ENCODE data around the gene GPR78.
"Not testable (repeated sequence)": the region's sequence is repeated elsewhere in the genome, so short reads cannot be mapped to it uniquely, and the experiment has no call there.

GPR78 gene

DNA sequence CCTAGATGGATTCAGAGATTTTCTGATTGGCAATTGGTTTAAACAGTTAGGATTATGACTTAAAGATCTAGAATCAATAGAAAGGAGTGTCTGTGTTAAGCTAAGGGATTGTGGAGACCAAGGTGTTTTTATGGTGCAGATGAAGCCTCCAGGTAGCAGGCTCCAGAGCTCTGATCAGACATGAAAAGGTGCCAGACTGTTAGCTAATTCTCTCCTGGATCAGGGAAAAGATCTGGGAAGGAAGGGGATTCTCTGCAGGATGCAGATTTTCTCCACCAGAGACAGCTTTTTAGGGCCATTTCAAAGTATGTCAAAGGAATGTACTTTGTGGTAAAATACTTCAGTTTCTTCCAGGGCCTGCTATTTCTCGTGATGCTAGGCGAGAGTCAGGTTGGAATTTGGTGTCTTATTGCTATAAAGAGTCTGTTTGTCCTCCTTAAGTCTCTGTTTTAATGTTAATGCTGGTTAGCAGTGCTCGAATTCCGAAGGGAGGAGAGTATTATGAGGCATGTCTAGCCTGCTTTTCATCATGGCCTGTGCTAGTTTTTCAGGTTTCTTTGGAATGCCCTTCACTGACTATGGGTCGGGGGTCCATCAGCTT, 12.0 kb upstream of the GPR78 start:
- DNase-seq = no peak

DNA sequence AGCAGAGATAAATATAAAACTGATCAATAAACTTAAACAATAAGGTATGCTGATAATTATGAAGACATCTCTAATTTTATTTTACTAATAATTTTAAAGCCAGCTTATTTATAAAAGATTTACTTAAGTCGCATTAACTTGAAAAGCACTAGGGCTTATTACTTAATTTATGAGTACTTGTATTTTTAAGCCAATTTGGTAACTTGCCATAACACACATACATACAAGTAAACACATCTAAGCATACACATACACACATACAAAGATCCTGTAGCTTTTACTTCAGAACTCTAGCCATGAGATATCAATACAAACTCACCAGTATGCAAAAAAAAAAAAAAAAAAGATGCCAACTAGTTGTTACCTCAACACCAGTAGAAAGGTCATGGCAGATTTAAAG, 10.0 kb upstream of the GPR78 start:
- DNase-seq = no peak

GRCh38 chr4:8571702-8572685, 8.2 kb upstream of the GPR78 start:
- no peak for DNase-seq

- DNase-seq = no peak
Observed at GRCh38 chr4:8573266-8573665, 6.9 kb upstream of the GPR78 start.

DNA sequence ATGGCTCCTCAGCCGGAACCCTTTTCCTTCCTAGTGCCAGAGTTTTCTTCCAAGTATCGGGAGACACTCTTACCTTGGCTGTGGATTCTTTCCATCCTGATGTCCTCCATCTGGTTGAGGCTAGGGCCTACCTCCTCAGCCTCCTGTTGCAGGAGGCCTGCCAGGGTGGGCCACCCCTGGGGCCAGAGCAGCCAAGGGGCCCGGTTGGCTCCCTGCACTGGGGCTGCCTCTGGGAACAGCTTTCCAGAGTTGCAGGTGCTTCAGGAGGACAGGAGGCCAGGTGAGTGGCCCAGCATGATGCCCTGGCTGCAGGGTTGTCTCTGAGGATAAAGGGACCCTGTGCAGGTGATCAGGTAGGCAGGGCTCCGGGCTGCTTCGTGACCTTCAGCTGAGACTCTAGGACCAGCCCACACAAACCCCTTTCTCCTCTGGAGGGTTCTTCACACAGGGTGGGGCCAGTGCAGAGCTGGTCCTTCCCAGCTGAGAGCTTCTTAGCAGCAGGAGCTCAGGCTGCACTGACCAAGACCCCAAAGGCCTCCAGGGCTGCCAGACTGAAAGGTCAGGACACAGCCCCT, 5.3 kb upstream of the GPR78 start:
- DNase-seq = no peak

DNA sequence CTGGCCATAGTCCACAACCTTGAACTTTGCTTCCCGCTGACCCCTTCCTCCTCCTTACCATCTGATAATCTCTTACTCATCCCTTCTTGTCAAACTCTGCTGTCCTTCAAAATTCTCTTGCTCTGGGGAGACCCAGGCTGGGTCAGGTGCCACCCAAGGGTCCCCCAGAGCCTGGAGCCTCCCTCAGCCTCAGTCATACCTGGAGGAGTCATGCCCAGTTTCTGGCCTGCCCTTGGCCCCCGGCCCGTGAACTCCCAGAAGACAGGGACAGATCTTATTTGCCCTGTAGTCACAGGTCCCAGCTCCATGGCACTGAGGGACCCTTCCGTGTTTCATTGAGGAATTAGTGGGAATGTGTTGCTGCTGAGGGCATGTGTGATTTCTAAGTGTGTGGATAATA, 4.7 kb upstream of the GPR78 start:
- DNase-seq = no peak

DNA sequence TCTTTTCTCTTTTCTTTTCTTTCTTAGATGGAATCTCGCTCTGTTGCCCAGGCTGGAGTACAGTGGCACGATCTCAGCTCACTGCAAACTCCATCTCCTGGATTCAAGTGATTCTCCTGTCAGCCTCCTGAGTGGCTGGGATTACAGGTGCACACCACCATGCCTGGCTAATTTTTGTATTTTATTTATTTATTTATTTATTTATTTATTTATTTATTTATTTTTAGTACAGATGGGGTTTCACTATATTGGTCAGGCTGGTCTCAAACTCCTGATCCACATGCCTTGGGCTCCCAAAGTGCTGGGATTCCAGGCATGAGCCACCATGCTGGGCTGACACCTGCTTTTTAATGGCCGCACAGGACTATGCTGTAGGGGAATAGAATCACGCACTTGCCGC, 3.6 kb upstream of the GPR78 start:
- DNase-seq = not testable (repeated sequence)

DNA sequence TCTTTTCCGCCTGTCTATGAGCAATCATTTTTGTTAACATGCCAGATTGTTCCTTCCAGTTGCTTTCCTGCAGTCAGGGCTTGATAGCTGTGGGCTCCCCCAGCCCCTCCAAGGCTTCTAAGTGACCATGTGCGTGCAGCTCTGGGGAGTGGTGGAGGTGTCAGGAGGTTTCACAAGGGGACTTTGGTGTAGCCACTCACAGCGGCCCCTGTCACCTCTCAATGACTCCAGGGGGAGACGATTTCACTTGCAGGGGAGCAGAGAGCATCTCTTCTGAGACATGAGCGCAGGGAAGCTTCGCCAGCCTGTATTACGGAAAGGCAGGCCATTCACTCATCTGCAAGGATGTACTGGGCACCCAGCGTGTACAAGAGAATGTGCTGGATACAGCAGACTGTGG, 3.1 kb upstream of the GPR78 start:
- no peak for DNase-seq

GRCh38 chr4:8577972-8578371, 2.2 kb upstream of the GPR78 start:
- DNase-seq = no peak

DNA sequence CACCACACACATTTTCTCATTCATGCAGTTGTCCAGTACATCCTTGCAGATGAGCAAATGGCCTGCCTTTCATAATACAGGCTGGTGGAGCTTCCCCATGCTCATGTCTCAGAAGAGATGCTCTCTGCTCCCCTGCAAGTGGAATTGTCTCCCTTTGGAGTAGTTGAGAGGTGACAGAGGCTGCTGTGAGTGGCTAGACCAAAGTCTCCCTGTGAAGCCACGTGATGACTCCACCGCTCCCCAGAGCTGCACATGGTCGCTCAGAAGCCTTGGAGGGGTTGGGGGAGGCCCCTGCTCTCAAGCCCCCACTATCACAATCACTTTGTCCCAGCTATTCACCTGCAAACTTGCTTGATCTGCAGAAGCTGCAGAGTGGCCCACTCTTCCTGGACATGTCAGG, 1.5 kb upstream of the GPR78 start:
- no peak for DNase-seq

GRCh38 chr4:8579526-8580320, 469 bp upstream of the GPR78 start:
- DNase-seq = no peak

DNA sequence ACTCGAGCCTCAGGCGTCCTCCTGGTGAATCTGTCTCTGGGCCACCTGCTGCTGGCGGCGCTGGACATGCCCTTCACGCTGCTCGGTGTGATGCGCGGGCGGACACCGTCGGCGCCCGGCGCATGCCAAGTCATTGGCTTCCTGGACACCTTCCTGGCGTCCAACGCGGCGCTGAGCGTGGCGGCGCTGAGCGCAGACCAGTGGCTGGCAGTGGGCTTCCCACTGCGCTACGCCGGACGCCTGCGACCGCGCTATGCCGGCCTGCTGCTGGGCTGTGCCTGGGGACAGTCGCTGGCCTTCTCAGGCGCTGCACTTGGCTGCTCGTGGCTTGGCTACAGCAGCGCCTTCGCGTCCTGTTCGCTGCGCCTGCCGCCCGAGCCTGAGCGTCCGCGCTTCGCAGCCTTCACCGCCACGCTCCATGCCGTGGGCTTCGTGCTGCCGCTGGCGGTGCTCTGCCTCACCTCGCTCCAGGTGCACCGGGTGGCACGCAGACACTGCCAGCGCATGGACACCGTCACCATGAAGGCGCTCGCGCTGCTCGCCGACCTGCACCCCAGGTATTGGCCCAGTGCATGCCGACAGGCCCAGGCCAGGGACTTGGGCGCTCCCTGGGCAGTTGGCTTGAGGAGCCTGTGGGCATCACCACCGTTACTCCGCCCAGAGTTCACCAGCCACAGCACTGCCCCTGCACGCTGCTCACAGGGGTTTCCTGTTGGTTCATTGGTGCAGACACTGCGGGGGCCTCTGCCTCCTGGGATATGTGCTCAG, 1.1 kb downstream of the GPR78 start:
- no peak for DNase-seq

- no peak for DNase-seq
Observed at GRCh38 chr4:8582016-8582415, 1.8 kb downstream of the GPR78 start.

DNA sequence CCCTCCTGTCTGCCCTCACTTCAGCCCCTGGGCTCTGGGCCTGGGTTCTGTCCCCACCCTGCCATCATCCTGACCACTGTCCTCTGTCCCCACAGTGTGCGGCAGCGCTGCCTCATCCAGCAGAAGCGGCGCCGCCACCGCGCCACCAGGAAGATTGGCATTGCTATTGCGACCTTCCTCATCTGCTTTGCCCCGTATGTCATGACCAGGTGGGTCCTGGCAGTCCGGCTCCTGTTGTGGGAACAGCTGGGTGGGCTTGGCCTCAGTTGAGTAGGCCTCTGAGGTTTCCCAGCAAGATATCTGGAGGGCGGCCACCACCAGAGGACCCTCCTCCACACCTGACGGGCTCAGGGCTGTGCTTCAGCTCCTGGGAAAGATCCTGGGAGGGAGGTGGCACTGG, 2.2 kb downstream of the GPR78 start:
- DNase-seq = no peak

- DNase-seq = no peak
Observed at GRCh38 chr4:8582941-8583654, 2.9 kb downstream of the GPR78 start.

- no peak for DNase-seq
Observed at GRCh38 chr4:8583655-8584025, 3.4 kb downstream of the GPR78 start.

DNA sequence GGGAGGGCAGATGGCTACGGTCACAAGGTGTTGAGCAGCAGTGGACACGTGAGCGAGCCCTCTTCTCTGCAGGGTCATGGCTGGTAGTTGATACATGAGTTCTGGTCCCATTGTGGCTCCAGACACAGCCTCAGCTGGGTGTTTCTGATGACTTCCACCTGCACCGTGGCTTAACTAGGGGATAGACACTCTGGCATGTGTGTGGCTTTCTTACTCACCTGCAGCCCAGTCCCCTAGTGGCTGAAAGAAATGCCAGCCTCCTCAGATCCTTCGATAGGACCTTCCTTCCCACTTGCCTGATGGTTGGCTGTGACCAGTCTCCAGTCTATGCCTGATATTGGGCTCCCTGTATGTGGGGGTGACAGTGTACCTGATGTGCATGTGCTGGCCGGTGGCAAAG, 5.0 kb downstream of the GPR78 start:
- no peak for DNase-seq

DNA sequence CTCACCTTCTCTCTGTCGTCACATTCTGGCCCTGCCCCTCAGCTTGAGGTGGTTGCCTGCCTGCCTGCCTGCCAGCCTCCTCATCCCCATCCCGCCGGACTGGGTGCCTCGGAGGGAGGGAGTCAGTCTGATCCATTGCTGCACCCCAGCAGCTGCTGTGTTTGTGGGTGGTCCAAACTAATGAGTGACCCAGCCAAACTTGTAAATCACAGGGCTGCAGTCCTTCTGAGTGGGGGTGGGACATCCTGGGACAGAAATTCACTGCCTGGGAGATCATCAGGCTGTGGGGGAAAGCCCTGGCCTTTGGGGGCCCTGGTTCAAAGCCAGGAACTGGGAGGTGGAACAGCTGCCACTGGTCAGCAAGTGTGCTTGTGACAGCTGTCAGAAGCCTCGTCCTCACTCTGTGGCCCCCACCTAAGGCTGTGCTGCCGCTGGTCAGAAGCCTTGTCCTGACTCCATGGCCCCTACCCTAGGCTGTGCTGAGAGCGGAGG, 5.6 kb downstream of the GPR78 start:
- no peak for DNase-seq

DNA sequence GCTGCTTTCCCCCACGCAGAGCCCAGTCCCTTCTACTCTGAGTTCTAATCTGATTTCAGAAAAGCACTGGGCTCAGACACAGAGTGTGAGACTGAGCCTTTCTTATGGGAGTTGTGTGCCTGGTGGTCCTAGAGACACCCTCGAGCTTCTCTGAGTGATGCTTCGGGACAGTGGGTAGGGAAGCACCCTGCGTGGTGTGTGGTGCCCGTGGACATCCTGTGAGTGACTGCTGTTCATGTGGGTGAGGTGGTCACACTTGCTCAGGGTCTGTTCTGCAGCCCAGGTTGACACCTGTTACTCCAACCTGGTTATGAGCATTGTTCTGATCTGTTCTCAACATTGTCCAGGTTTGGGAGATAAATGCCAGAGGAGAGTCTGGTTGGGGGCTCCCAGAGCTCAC, 6.1 kb downstream of the GPR78 start:
- DNase-seq = no peak

GRCh38 chr4:8586671-8587468, 6.7 kb downstream of the GPR78 start:
- no peak for DNase-seq
